ENCODE data around the gene GABBR2.

Gene GABBR2

DNA sequence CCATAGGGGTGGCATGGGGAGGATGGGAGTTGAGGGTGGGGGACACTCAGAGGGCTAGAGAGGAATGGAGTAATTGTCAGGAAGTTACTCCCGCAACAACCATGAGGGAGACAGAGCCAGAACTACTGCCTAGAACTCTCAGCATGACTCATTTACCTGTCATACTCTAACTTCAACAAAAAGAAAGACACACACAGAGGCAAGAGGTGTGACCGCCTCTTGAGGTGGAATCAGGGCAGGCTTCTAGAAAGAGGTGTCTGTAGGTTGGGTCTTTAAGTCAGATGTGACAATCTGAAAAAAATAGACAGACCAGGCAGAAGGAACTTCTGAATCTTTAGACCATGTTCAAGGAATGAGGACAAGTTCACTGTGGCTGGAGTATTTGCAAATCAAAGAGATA, 73.4 kb downstream of the GABBR2 start:
- no peak overlapping the region for H3K4me3 ChIP-seq (ENCODE audit: low read depth, low read length)

DNA sequence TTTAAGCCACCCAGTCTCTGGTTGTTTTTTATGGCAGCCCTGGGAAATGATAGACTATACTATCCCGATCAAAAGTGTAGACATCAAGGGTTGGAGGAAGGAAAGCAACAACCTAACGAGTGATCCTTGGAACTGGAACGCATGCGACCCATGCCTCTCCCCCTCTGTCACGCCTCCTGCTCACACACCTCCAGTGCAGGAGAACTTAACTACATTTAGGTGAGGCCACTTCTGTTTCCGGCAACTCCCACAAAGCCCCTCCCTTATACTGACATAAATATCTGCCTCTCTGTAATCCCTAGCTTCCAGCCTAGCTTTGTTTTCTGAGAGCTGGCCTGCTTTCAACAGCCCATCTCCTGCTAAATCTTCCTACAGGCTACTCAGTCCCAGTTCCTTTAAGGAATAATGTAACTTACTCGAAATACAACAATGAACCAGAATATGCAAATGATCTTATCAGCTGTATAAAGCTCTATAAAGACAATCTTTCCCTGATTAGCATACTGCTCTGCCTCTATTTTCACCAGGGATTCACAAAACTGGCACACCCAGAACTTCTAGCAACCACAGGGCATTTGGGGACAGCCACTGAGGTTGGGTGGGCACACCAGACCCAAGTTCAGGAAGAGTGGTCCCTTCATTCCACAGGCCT, 73.9 kb downstream of the GABBR2 start:
- no peak overlapping the region for H3K4me3 ChIP-seq (ENCODE audit: low read depth, low read length)
- TF ChIP-seq, protein P1, sequence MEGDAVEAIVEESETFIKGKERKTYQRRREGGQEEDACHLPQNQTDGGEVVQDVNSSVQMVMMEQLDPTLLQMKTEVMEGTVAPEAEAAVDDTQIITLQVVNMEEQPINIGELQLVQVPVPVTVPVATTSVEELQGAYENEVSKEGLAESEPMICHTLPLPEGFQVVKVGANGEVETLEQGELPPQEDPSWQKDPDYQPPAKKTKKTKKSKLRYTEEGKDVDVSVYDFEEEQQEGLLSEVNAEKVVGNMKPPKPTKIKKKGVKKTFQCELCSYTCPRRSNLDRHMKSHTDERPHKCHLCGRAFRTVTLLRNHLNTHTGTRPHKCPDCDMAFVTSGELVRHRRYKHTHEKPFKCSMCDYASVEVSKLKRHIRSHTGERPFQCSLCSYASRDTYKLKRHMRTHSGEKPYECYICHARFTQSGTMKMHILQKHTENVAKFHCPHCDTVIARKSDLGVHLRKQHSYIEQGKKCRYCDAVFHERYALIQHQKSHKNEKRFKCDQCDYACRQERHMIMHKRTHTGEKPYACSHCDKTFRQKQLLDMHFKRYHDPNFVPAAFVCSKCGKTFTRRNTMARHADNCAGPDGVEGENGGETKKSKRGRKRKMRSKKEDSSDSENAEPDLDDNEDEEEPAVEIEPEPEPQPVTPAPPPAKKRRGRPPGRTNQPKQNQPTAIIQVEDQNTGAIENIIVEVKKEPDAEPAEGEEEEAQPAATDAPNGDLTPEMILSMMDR (IDR thresholded peaks at IDR 0.05; ENCODE audit: low read depth, low read length): no peak

More for the DNA sequence above, 73.4 kb downstream of the GABBR2 start:
- TF ChIP-seq, protein P1 (IDR thresholded peaks at IDR 0.05; ENCODE audit: low read depth, low read length): no peak

DNA sequence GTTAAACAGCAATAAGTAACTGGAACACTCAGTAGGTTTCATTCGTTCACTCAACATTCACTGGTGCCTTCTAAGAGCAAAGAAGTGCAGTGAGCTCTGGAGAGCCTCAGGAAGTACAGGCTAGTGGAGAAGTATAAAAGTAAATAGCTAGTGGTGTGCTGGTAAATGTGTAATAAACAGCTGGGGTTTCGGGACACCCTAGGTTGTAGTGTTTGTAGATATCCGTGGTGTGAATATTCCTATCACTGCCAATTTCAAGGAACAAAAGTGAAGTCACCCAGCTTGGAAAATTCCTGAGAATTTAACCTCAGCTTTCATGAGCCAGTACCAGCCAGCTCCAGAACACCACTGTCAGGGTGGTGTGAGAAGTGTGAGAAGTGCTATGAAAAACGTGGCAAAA, 75.9 kb downstream of the GABBR2 start:
- TF ChIP-seq, protein P1 (IDR thresholded peaks at IDR 0.05; ENCODE audit: low read depth, low read length): no peak
- H3K4me3 ChIP-seq (ENCODE audit: low read depth, low read length): no peak overlapping the region

DNA sequence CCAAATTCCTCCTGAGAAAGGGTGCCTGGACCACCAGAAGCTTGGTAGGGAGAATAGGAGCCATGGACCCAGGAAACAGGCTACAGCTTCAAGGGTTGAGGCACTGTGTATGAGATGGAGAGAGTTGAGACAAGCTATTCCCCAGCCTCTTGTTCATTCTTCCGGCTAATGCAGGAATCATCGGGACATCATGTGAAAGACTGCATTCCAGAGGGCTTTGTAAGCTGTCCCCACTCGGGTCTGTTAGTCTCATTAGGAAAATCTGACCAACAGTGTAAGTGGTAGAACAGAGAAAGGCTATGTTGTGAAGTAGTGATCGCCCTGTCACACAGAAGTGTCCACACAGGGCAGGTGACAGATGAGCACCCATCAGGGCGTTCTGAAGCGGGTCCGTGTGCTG, 81.4 kb downstream of the GABBR2 start:
- TF ChIP-seq, protein P1 (IDR thresholded peaks at IDR 0.05; ENCODE audit: low read depth, low read length): no peak
- H3K4me3 ChIP-seq (ENCODE audit: low read depth, low read length): no peak overlapping the region

DNA sequence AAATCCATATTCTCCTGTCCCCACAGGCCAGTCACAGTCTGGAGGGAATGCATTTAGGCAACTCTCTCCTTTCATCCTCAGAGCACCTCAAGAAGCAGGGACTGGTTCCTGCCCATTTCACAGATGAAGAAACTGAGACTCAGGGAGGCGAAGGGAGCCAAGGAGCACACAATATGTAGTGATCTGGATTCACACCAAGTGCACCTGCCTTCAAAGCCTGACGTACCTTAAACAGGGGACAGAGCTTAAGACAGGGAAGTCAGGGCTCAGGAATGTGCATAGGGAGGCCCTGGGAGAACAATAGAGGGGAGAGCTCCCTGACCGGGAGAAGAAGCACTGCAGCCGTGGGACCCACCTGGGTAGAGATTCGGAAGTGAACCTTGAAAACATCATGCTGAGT, 83.0 kb downstream of the GABBR2 start:
- TF ChIP-seq, protein P1 (IDR thresholded peaks at IDR 0.05; ENCODE audit: low read depth, low read length): no peak
- H3K4me3 ChIP-seq (ENCODE audit: low read depth, low read length): no peak overlapping the region

DNA sequence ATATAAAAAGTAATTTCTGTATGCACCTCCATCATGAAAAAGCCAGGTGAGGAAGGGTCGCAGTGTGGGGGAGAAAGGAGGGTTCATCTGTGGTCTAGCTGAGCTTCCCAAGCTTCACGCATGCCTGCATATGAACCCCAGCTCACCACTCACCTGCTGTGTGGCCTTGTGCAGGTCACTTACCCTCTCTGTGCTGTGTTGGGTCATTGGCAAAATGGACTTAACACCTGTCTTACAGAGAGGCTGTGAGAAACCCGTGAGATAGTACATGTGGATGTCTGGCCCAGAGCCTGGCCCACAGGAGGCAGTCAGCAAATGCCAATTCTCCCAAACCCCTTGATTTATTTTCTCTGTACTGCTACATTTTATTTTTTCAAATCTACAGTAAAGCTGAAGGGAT, 88.9 kb downstream of the GABBR2 start:
- TF ChIP-seq, protein P1 (IDR thresholded peaks at IDR 0.05; ENCODE audit: low read depth, low read length): no peak
- no peak overlapping the region for H3K4me3 ChIP-seq (ENCODE audit: low read depth, low read length)

DNA sequence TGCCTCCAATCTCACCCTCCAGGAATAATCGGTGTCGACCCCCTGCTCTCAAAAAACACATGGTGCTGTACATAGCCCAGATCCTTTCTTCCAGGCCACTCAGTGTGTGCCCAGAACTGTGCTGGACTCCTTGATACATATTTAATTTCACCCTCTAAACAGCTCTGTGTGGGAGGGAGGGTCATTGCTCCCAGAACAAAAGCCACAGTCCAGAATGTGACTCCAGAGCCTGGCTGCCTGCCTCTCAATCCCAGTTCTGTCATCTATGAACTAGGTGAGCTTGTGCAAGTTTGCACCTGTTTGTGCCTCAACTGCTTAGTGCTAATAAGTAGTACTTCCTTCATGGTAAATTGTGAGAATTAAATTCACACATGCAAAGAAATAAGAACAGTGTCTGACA, 93.1 kb downstream of the GABBR2 start:
- H3K4me3 ChIP-seq (ENCODE audit: low read depth, low read length): no peak overlapping the region
- TF ChIP-seq, protein P1 (IDR thresholded peaks at IDR 0.05; ENCODE audit: low read depth, low read length): no peak
